Hematopoietic multipotent progenitor cell (in vitro differentiated cells): ENCODE results near the gene ERCC8. TPM values are rescaled to one million over a fixed set of nuclear protein-coding genes. Genes with fewer than 3 reads are reported as not detected.

ENCODE experiments used
- DNase-seq, 3 donors: peaks; one replicate each; pipeline ENCODE4 v3.0.0-alpha.2; 2011 to 2015; ENCODE audit warnings: low read depth in 2 of 3, low spot score in 2 of 3
- total RNA-seq: library from RNA; depleted of rRNA; stranded (reverse); fragments of >200 nt; gene quantifications from one replicate; pipeline ENCODE4 v1.2.3, GENCODE V29; 2012

The ERCC8 gene
- total RNA-seq, 1 donor, result 25.6 TPM

GRCh38 chr5:60842871-60843385 lies 101.9 kb downstream of the ERCC8 start:
- DNase-seq, result no peak

GRCh38 chr5:60841361-60841760 lies 103.5 kb downstream of the ERCC8 start:
- no peak for DNase-seq

- no peak for DNase-seq
Observed at GRCh38 chr5:60836131-60836530, 108.7 kb downstream of the ERCC8 start.

- no peak for DNase-seq
Observed at GRCh38 chr5:60835554-60835953, 109.3 kb downstream of the ERCC8 start.

- no peak for DNase-seq
Observed at GRCh38 chr5:60833520-60833919, 111.3 kb downstream of the ERCC8 start.

GRCh38 chr5:60830581-60831127 lies 114.2 kb downstream of the ERCC8 start:
- DNase-seq, result no peak

- no peak for DNase-seq
Observed at GRCh38 chr5:60829490-60830266, 115.2 kb downstream of the ERCC8 start.

- no peak for DNase-seq
Observed at GRCh38 chr5:60827201-60827600, 117.7 kb downstream of the ERCC8 start.

- DNase-seq, result no peak
Observed at GRCh38 chr5:60826653-60827052, 118.2 kb downstream of the ERCC8 start.

Other genes with a start within 250 kb of the ERCC8 start
- gene DEPDC1B, start 244.9 kb downstream of the ERCC8 start, total RNA-seq, result 3.8 TPM
- gene ELOVL7, start 100.8 kb downstream of the ERCC8 start, total RNA-seq, result 8.1 TPM
- 2.7 TPM for gene NDUFAF2, start 135 bp upstream of the ERCC8 start, total RNA-seq
- 22.6 TPM for gene SMIM15, start 217.4 kb upstream of the ERCC8 start, total RNA-seq